ENCODE measurements around the gene TECTB. TPM values are rescaled to one million over a fixed set of nuclear protein-coding genes. Genes with fewer than 3 reads are reported as not detected.

The TECTB gene
- polyA plus RNA-seq, 1 experiment: 0.02 TPM

- Histone ChIP-seq H3K36me3 (ENCODE audit: control insufficient read depth, insufficient read depth, low read length) (no peaks in the 10 kb centered on the region), H3K27me3 (ENCODE audit: control insufficient read depth, insufficient read depth, low read length) (peaks cover 3% of the 10 kb centered on the region), H3K4me3 (ENCODE audit: low read depth, low read length) (no peak overlapping the region)
- ChIA-PET CTCF (interaction anchor here (0.7 to 2.0 kb wide), 3 partner anchors 16 to 211 kb away, joined by 3 to 6 read pairs (median 3); no protein-coding TSS in a partner anchor), POLR2A (no interaction called here)
- TF ChIP-seq CTCF (IDR thresholded peaks at IDR 0.05; ENCODE audit: insufficient read depth, low read depth, low read length): no peak
- DNase-seq (ENCODE audit: low read depth): no peak
These were observed 65.6 kb downstream of the TECTB start for GRCh38 chr10:112348759-112349158.

- TF ChIP-seq CTCF (IDR thresholded peaks at IDR 0.05; ENCODE audit: insufficient read depth, low read depth, low read length): no peak
- H3K27me3 ChIP-seq (ENCODE audit: control insufficient read depth, insufficient read depth, low read length): peaks cover 3% of the 10 kb centered on the region
- no peak for DNase-seq (ENCODE audit: low read depth)
- no peak overlapping the region for H3K4me3 ChIP-seq (ENCODE audit: low read depth, low read length)
- CTCF ChIA-PET: no interaction called here
- H3K36me3 ChIP-seq (ENCODE audit: control insufficient read depth, insufficient read depth, low read length): no peaks in the 10 kb centered on the region
- POLR2A ChIA-PET: no interaction called here
These were observed 66.4 kb downstream of the TECTB start for GRCh38 chr10:112349521-112350085.

GRCh38 chr10:112351146-112351545 lies 67.9 kb downstream of the TECTB start:
- no peak overlapping the region for H3K4me3 ChIP-seq (ENCODE audit: low read depth, low read length)
- POLR2A ChIA-PET: no interaction called here
- H3K27me3 ChIP-seq (ENCODE audit: control insufficient read depth, insufficient read depth, low read length): peaks cover 2% of the 10 kb centered on the region; the same call in 1 of the 2 replicates
- H3K36me3 ChIP-seq (ENCODE audit: control insufficient read depth, insufficient read depth, low read length): no peaks in the 10 kb centered on the region
- no peak for TF ChIP-seq CTCF (IDR thresholded peaks at IDR 0.05; ENCODE audit: insufficient read depth, low read depth, low read length)
- CTCF ChIA-PET: interaction anchor here (1.1 kb wide), 1 partner anchor 22 kb away, joined by 3 read pairs; the partner anchor contains the start of gene ACSL5
- no peak for DNase-seq (ENCODE audit: low read depth)

GRCh38 chr10:112352044-112352443 lies 68.8 kb downstream of the TECTB start:
- Histone ChIP-seq H3K36me3 (ENCODE audit: control insufficient read depth, insufficient read depth, low read length) (no peaks in the 10 kb centered on the region), H3K4me3 (ENCODE audit: low read depth, low read length) (no peak overlapping the region), H3K27me3 (ENCODE audit: control insufficient read depth, insufficient read depth, low read length) (peaks cover 2% of the 10 kb centered on the region; the same call in 1 of the 2 replicates)
- POLR2A ChIA-PET: no interaction called here
- no peak for DNase-seq (ENCODE audit: low read depth)
- CTCF ChIA-PET: interaction anchor here (1.1 kb wide), 1 partner anchor 22 kb away, joined by 3 read pairs; the partner anchor contains the start of gene ACSL5
- no peak for TF ChIP-seq CTCF (IDR thresholded peaks at IDR 0.05; ENCODE audit: insufficient read depth, low read depth, low read length)

- Histone ChIP-seq H3K4me3 (ENCODE audit: low read depth, low read length) (no peak overlapping the region), H3K27me3 (ENCODE audit: control insufficient read depth, insufficient read depth, low read length) (no peaks in the 10 kb centered on the region), H3K36me3 (ENCODE audit: control insufficient read depth, insufficient read depth, low read length) (no peaks in the 10 kb centered on the region)
- ChIA-PET POLR2A (no interaction called here), CTCF (no interaction called here)
- no peak for DNase-seq (ENCODE audit: low read depth)
- no peak for TF ChIP-seq CTCF (IDR thresholded peaks at IDR 0.05; ENCODE audit: insufficient read depth, low read depth, low read length)
These were observed 69.8 kb downstream of the TECTB start for GRCh38 chr10:112353046-112353445.

Small RNA genes lying within 50 kb of the gene (small RNA-seq; reads per million reads assigned to genes)
- gene MIR6715A (ENCODE audit: insufficient read length, low read depth, low replicate concordance): not detected

Other genes starting within 250 kb of the TECTB start
- gene GPAM, start 99.6 kb upstream of the TECTB start, polyA plus RNA-seq (2011; rRNA removed): 4.5 and 7.9 TPM in 2 replicates
- gene ACSL5, start 90.7 kb downstream of the TECTB start, polyA plus RNA-seq (2011; rRNA removed): 1.0 and 1.5 TPM in 2 replicates
- gene ZDHHC6, start 163.5 kb downstream of the TECTB start, polyA plus RNA-seq (2011; rRNA removed): 16.1 and 31.1 TPM in 2 replicates
- 13.4 and 18.5 TPM in 2 replicates for gene VTI1A, start 163.8 kb downstream of the TECTB start, polyA plus RNA-seq (2011; rRNA removed)